ENCODE data around the gene SPOCK1.

GRCh38 chr5:137250421-137250820, 248.7 kb downstream of the SPOCK1 start:
- TF ChIP-seq POLR2AphosphoS5 (IDR thresholded peaks at IDR 0.05) (no peak), CTCF (IDR thresholded peaks at IDR 0.05 in 8 of 11, conservative IDR thresholded peaks at IDR 0.05 in 3 of 11) (no peak), POLR2A (IDR thresholded peaks at IDR 0.05) (no peak)
